ENCODE data around the gene PRCC. TPM values are rescaled to one million over a fixed set of nuclear protein-coding genes. Genes with fewer than 3 reads are reported as not detected.
A peak's percentile ranks its signal among the peaks of the same experiment; 100 is the strongest.

The PRCC gene
- total and polyA plus RNA-seq, 2 of the 8 experiments (the other 6 are each of a cell fraction or from before 2014, with no cell fraction given) = 95.2 to 115 TPM

GRCh38 chr1:156832434-156832833 is 65.1 kb downstream of the PRCC start:
- no peak overlapping the region for H2BK12ac ChIP-seq (ENCODE audit: low read depth, low read length)
- no peak overlapping the region for H2BK20ac ChIP-seq (ENCODE audit: low read length)
- DNase-seq (ENCODE audit: low read depth in 1 of 2, low spot score in 2 of 2) = no peak
- H3K4me1 ChIP-seq (replicated peaks in 1 of 4; ENCODE audit: control insufficient read depth in 3 of 4, insufficient read depth in 4 of 4, low read length in 3 of 4) = no peaks in the 10 kb centered on the region
- H2AK5ac ChIP-seq (ENCODE audit: low read depth, low read length) = no peak overlapping the region
- 65% methylated on average over 5 of the region's 5 CpGs; no CpG with 5 or more reads in 1 of the 2 experiments for WGBS, 2 experiments (ENCODE audit: extremely low coverage in 1 of 2, insufficient coverage in 1 of 2, insufficient read length in 1 of 2, insufficient replicate concordance in 2 of 2, low coverage in 1 of 2, low lambda C conversion rate in 2 of 2, missing lambda C conversion rate in 1 of 2)
- peak overlapping the region; percentile 31; the same call in 1 of the 2 replicates for H2BK15ac ChIP-seq (ENCODE audit: low read length)
- H3K36me3 ChIP-seq (ENCODE audit: control insufficient read depth in 2 of 4, insufficient read depth in 4 of 4, low read length in 3 of 4) = no peaks in the 10 kb centered on the region
- H3K27ac ChIP-seq (ENCODE audit: low read depth, low read length) = no peak overlapping the region
- no peaks in the 10 kb centered on the region for H3K79me2 ChIP-seq (ENCODE audit: control insufficient read depth in 1 of 2, insufficient read depth in 2 of 2, low read length in 2 of 2)
- peaks cover 0 to 14% (median 7%) of the 10 kb centered on the region in 4 experiments; a peak in 5 of 7 replicates for H3K27me3 ChIP-seq (replicated peaks in 1 of 4; ENCODE audit: control insufficient read depth in 3 of 4, extremely low read depth in 1 of 4, insufficient read depth in 3 of 4, low read length in 3 of 4)
- no peak overlapping the region for H3K9ac ChIP-seq (replicated peaks in 1 of 4; ENCODE audit: extremely low read depth in 1 of 4, low read depth in 3 of 4, low read length in 3 of 4)
- H3K9me3 ChIP-seq (ENCODE audit: insufficient read depth in 2 of 2, low read depth in 1 of 2, low read length in 1 of 2) = no peaks in the 10 kb centered on the region
- CTCF ChIA-PET (ENCODE audit: partially characterized antibody) = interaction anchor here (1.0 to 22.0 kb wide), 8 partner anchors 11 to 205 kb away, joined by 3 to 556 read pairs (median 11); partner anchors contain the start of genes INSRR, LRRC71, NTRK1 and PEAR1
- POLR2A ChIA-PET (ENCODE audit: partially characterized antibody) = interaction anchor here (1.4 kb wide), 1 partner anchor 18 kb away, joined by 4 read pairs; no protein-coding TSS in a partner anchor
- no peaks in the 10 kb centered on the region for H3K79me1 ChIP-seq (ENCODE audit: low read depth, low read length)
- H3K4ac ChIP-seq (replicated peaks; ENCODE audit: insufficient read length, low read depth, low read length) = no peak overlapping the region
- H3K56ac ChIP-seq (replicated peaks; ENCODE audit: insufficient read length, low read depth, low read length) = no peak overlapping the region
- H3K23me2 ChIP-seq (ENCODE audit: low read depth, low read length) = no peaks in the 10 kb centered on the region
- H4K5ac ChIP-seq (ENCODE audit: insufficient read length, low read depth, low read length) = no peak overlapping the region
- no peak for FAIRE-seq
- H2BK120ac ChIP-seq (replicated peaks; ENCODE audit: low read depth, low read length) = no peak overlapping the region
- no peak overlapping the region for H4K91ac ChIP-seq (replicated peaks; ENCODE audit: insufficient read length, low read length)
- no peak overlapping the region for H4K8ac ChIP-seq (ENCODE audit: extremely low read depth, insufficient read depth, low read length)
- H3K4me2 ChIP-seq (ENCODE audit: insufficient read depth in 1 of 2, low read depth in 2 of 2, low read length in 2 of 2) = no peak overlapping the region
- no peak overlapping the region for H2AFZ ChIP-seq (ENCODE audit: low read length)
- TF ChIP-seq TAF1 (IDR thresholded peaks at IDR 0.05; ENCODE audit: low read depth, low read length) = no peak
- TF ChIP-seq SP1 (IDR thresholded peaks at IDR 0.05; ENCODE audit: low read depth, low read length) = no peak
- peak; percentile 45; the same call in 1 of the 2 replicates for TF ChIP-seq TEAD4 (IDR thresholded peaks at IDR 0.05; ENCODE audit: low read depth, low read length)
- 0 out of 4 replicates have a peak, but pooled peaks of 1 of the 2 experiments have one; percentile 3 for TF ChIP-seq RAD21 (IDR thresholded peaks at IDR 0.05 in 1 of 2, conservative IDR thresholded peaks at IDR 0.05 in 1 of 2; ENCODE audit: low read depth in 2 of 2, low read length in 2 of 2)
- TF ChIP-seq CTCF (IDR thresholded peaks at IDR 0.05; ENCODE audit: control extremely low read depth in 1 of 3, insufficient read depth in 1 of 3, low read depth in 1 of 3, low read length in 3 of 3) = peak in 1 of 3 experiments; percentile 15; a peak in 1 of 4 replicates
- no peaks in the 10 kb centered on the region for H4K20me1 ChIP-seq (replicated peaks in 1 of 2; ENCODE audit: control insufficient read depth in 1 of 2, insufficient read depth in 2 of 2, low read length in 2 of 2)
- H3K4me3 ChIP-seq (ENCODE audit: extremely low read depth in 1 of 4, insufficient read depth in 2 of 4, low read depth in 3 of 4, low read length in 4 of 4) = no peak overlapping the region
- no peak overlapping the region for H3K23ac ChIP-seq (ENCODE audit: insufficient read length)
- H2BK5ac ChIP-seq (ENCODE audit: low read depth, low read length) = no peak overlapping the region
- H3K14ac ChIP-seq (ENCODE audit: insufficient read length) = no peak overlapping the region
- no peak overlapping the region for H3K18ac ChIP-seq (ENCODE audit: extremely low read depth, low read length)
